ENCODE results near the gene ZNF229. TPM values are rescaled to one million over a fixed set of nuclear protein-coding genes. Genes with fewer than 3 reads are reported as not detected.
A peak's percentile ranks its signal among the peaks of the same experiment; 100 is the strongest.
"Not testable (repeated sequence)": the region's sequence is repeated elsewhere in the genome, so short reads cannot be mapped to it uniquely, and the experiment has no call there.

The ZNF229 gene
- total RNA-seq (1 to 10 TPM; 3.8 to 4.5 TPM), polyA plus RNA-seq (ENCODE audit: insufficient read length in 6 of 6) (10 to 100 TPM; 11.4 to 15.4 (median 13.0) TPM)
- long read RNA-seq, donor 1, full-length matches to known transcripts = 2 of 2 reads
- long read RNA-seq, donor 1, partial matches to known transcripts = 0 of 2 reads
- long read RNA-seq, donor 1, other reads (novel, unspliced or antisense) = 0 of 2 reads
- long read RNA-seq, donor 2, full-length matches to known transcripts = 2 of 2 reads
- long read RNA-seq, donor 2, partial matches to known transcripts = 0 of 2 reads
- long read RNA-seq, donor 2, other reads (novel, unspliced or antisense) = 0 of 2 reads
- long read RNA-seq, donor 3, full-length matches to known transcripts = 1 of 1 reads
- long read RNA-seq, donor 3, partial matches to known transcripts = 0 of 1 reads
- long read RNA-seq, donor 3, other reads (novel, unspliced or antisense) = 0 of 1 reads
- long read RNA-seq, donor 4, partial matches to known transcripts = 0 of 1 reads
- long read RNA-seq, donor 4, other reads (novel, unspliced or antisense) = 1 of 1 reads
- long read RNA-seq, donor 5, full-length matches to known transcripts = 2 of 2 reads
- long read RNA-seq, donor 5, partial matches to known transcripts = 0 of 2 reads
- long read RNA-seq, donor 5, other reads (novel, unspliced or antisense) = 0 of 2 reads
- long read RNA-seq, donor 6, full-length matches to known transcripts = 5 of 5 reads
- long read RNA-seq, donor 6, partial matches to known transcripts = 0 of 5 reads
- long read RNA-seq, donor 6, other reads (novel, unspliced or antisense) = 0 of 5 reads
- long read RNA-seq, donor 7, full-length matches to known transcripts = 2 of 2 reads
- long read RNA-seq, donor 7, partial matches to known transcripts = 0 of 2 reads
- long read RNA-seq, donor 7, other reads (novel, unspliced or antisense) = 0 of 2 reads
- long read RNA-seq, donor 8, full-length matches to known transcripts = 1 of 1 reads
- long read RNA-seq, donor 8, partial matches to known transcripts = 0 of 1 reads
- long read RNA-seq, donor 8, other reads (novel, unspliced or antisense) = 0 of 1 reads
- long read RNA-seq, donor 9 = 0 reads
- long read RNA-seq, donor 10 = 0 reads
- long read RNA-seq, donor 11 = 0 reads
- long read RNA-seq, donor 12, full-length matches to known transcripts = 2 of 2 reads
- long read RNA-seq, donor 12, partial matches to known transcripts = 0 of 2 reads
- long read RNA-seq, donor 12, other reads (novel, unspliced or antisense) = 0 of 2 reads

- Histone ChIP-seq H3K9me3 (peaks cover 0 to 99% of the 10 kb centered on the region in 2 donors), H3K36me3 (peaks cover 0 to 13% of the 10 kb centered on the region in 2 donors), H3K27ac (no peak within 1 kb of the TSS), H3K4me3 (peak within 1 kb of the TSS; percentile 43 to 48), H3K4me1 (peaks cover 0 to 9% of the 10 kb centered on the region in 2 donors), H3K27me3 (peaks cover 0 to 9% of the 10 kb centered on the region in 2 donors)
- DNase-seq (peak; percentile 74 to 90 (median 88)), ATAC-seq (peak; percentile 98)
- intact Hi-C loops (cut with DNase I) = no loop called here
- TF ChIP-seq CTCF (IDR thresholded peaks at IDR 0.05) = no peak
Measured at GRCh38 chr19:44447916-44448674, at the start of gene ZNF229. TSS of gene ZNF229 (minus strand) at chr19:44448472. CDS start at chr19:44442847, 5,625 bp downstream.

- no peak for TF ChIP-seq CTCF (IDR thresholded peaks at IDR 0.05)
- peaks cover 13 to 74% of the 10 kb centered on the region in 2 donors for H3K9me3 ChIP-seq
- intact Hi-C loops (cut with DNase I) = no loop called here
- ATAC-seq (no peak), DNase-seq (no peak)
- H3K27me3 ChIP-seq = no peaks in the 10 kb centered on the region
- no peak overlapping the region for H3K27ac ChIP-seq
- no peak overlapping the region for H3K4me3 ChIP-seq
- H3K4me1 ChIP-seq = peaks cover 0 to 16% of the 10 kb centered on the region in 2 donors
- H3K36me3 ChIP-seq = peaks cover 7 to 71% of the 10 kb centered on the region in 2 donors
Measured at GRCh38 chr19:44496711-44497110, 48.4 kb upstream of the ZNF229 start.

GRCh38 chr19:44476559-44477408 is 28.5 kb upstream of the ZNF229 start:
- Histone ChIP-seq H3K27me3 (no peaks in the 10 kb centered on the region), H3K27ac (no peak overlapping the region), H3K4me1 (no peaks in the 10 kb centered on the region), H3K36me3 (peaks cover 13 to 74% of the 10 kb centered on the region in 2 donors), H3K4me3 (no peak overlapping the region), H3K9me3 (peaks cover 36 to 100% of the 10 kb centered on the region in 2 donors)
- no peak for DNase-seq
- intact Hi-C loops (cut with DNase I) = no loop called here
- ATAC-seq = no peak
- TF ChIP-seq CTCF (IDR thresholded peaks at IDR 0.05) = no peak

GRCh38 chr19:44468730-44469129 is 20.5 kb upstream of the ZNF229 start:
- ATAC-seq; H3K27me3 ChIP-seq; H3K27ac ChIP-seq; H3K36me3 ChIP-seq; H3K4me1 ChIP-seq; DNase-seq; intact Hi-C loops (cut with DNase I); H3K4me3 ChIP-seq: not testable (repeated sequence)
- peaks cover 0 to 99% of the 10 kb centered on the region in 2 donors for H3K9me3 ChIP-seq

- DNase-seq; H3K4me3 ChIP-seq; H3K27me3 ChIP-seq; intact Hi-C loops (cut with DNase I); ATAC-seq; H3K27ac ChIP-seq; H3K4me1 ChIP-seq; H3K36me3 ChIP-seq: not testable (repeated sequence)
- H3K9me3 ChIP-seq = peaks cover 0 to 88% of the 10 kb centered on the region in 2 donors
Measured at GRCh38 chr19:44462600-44463286, 14.5 kb upstream of the ZNF229 start.

GRCh38 chr19:44456016-44456415 is 7.7 kb upstream of the ZNF229 start:
- H3K4me3 ChIP-seq; H3K27me3 ChIP-seq; H3K4me1 ChIP-seq; intact Hi-C loops (cut with DNase I); ATAC-seq; H3K36me3 ChIP-seq; H3K27ac ChIP-seq: not testable (repeated sequence)
- DNase-seq = peak in 1 of 4 donors; percentile 39
- H3K9me3 ChIP-seq = peaks cover 0 to 87% of the 10 kb centered on the region in 2 donors
